ENCODE results near the gene PHLPP2. TPM values are rescaled to one million over a fixed set of nuclear protein-coding genes. Genes with fewer than 3 reads are reported as not detected.

PHLPP2 gene
- polyA plus RNA-seq, 3 donors: 0.57 to 2.5 (median 1.4) TPM

GRCh38 chr16:71610936-71611871 lies 113.3 kb downstream of the PHLPP2 start:
- H3K4me3 Mint-ChIP-seq: peak overlapping the region in 1 of 2 donors; percentile 35
- H3K79me2 ChIP-seq (ENCODE audit: insufficient read depth, low read length): no peaks in the 10 kb centered on the region
- peaks cover 0 to 4% (median 0%) of the 10 kb centered on the region in 7 donors for H3K9me3 Mint-ChIP-seq
- peak; percentile 34 to 57 (median 36) for DNase-seq
- no peaks in the 10 kb centered on the region for H3K4me1 Mint-ChIP-seq
- H3K4me3 ChIP-seq (replicated peaks in 1 of 3; ENCODE audit: low read depth in 2 of 3, low read length in 3 of 3): no peak overlapping the region
- H3K36me3 ChIP-seq (replicated peaks in 1 of 2; ENCODE audit: control insufficient read depth in 1 of 2, insufficient read depth in 2 of 2, low read length in 2 of 2): no peaks in the 10 kb centered on the region
- H3K27ac Mint-ChIP-seq: no peak overlapping the region
- intact Hi-C loops (cut with micrococcal nuclease): loop anchor here (2.0 to 5.0 kb wide), 2 partner anchors 198 to 199 kb away; no protein-coding TSS in a partner anchor
- H3K27me3 Mint-ChIP-seq (ENCODE audit: low read depth in 3 of 3): peaks cover 13 to 37% (median 17%) of the 10 kb centered on the region in 3 donors
- no peak overlapping the region for H3K9ac ChIP-seq (ENCODE audit: insufficient read depth, low read length, poor library complexity, severe bottlenecking)
- no peak overlapping the region for H3K27ac ChIP-seq (ENCODE audit: low read depth in 1 of 2, low read length in 2 of 2)
- no peaks in the 10 kb centered on the region for H4K20me1 ChIP-seq (ENCODE audit: insufficient read depth, low read length)
- no peaks in the 10 kb centered on the region for H3K36me3 Mint-ChIP-seq
- H3K4me1 ChIP-seq (ENCODE audit: control insufficient read depth in 1 of 2, insufficient read depth in 2 of 2, low read length in 2 of 2): no peaks in the 10 kb centered on the region
- 14% methylated on average over 13 of the region's 19 CpGs for WGBS (ENCODE audit: insufficient coverage)
- H3K27me3 ChIP-seq (ENCODE audit: control insufficient read depth in 2 of 2, insufficient read depth in 2 of 2, low read length in 2 of 2): peaks cover 0 to 3% of the 10 kb centered on the region in 2 donors
- H2AFZ ChIP-seq (ENCODE audit: insufficient read depth, low read depth, low read length, poor library complexity, severe bottlenecking): peak overlapping the region; percentile 21
- TF ChIP-seq CTCF (IDR thresholded peaks at IDR 0.05): peak; percentile 92
- H3K4me2 ChIP-seq (replicated peaks; ENCODE audit: extremely low read depth, low read length, poor library complexity, severe bottlenecking): no peak overlapping the region
- no peaks in the 10 kb centered on the region for H3K9me3 ChIP-seq (replicated peaks in 1 of 2; ENCODE audit: control insufficient read depth in 1 of 2, insufficient read depth in 1 of 2, low read length in 2 of 2)

- Mint-ChIP-seq H3K27ac (no peak overlapping the region), H3K4me1 (no peaks in the 10 kb centered on the region), H3K27me3 (ENCODE audit: low read depth in 3 of 3) (peaks cover 13 to 37% (median 17%) of the 10 kb centered on the region in 3 donors), H3K9me3 (peaks cover 0 to 4% (median 0%) of the 10 kb centered on the region in 7 donors), H3K36me3 (no peaks in the 10 kb centered on the region), H3K4me3 (no peak overlapping the region)
- H3K9me3 ChIP-seq (replicated peaks in 1 of 2; ENCODE audit: control insufficient read depth in 1 of 2, insufficient read depth in 1 of 2, low read length in 2 of 2): no peaks in the 10 kb centered on the region
- intact Hi-C loops (cut with micrococcal nuclease): loop anchor here (2.0 to 5.0 kb wide), 2 partner anchors 198 kb away; no protein-coding TSS in a partner anchor
- DNase-seq: no peak
- H2AFZ ChIP-seq (ENCODE audit: insufficient read depth, low read depth, low read length, poor library complexity, severe bottlenecking): no peak overlapping the region
- H3K79me2 ChIP-seq (ENCODE audit: insufficient read depth, low read length): no peaks in the 10 kb centered on the region
- WGBS (ENCODE audit: insufficient coverage): 95% methylated on average over 3 of the region's 4 CpGs
- H3K4me2 ChIP-seq (replicated peaks; ENCODE audit: extremely low read depth, low read length, poor library complexity, severe bottlenecking): no peak overlapping the region
- H4K20me1 ChIP-seq (ENCODE audit: insufficient read depth, low read length): no peaks in the 10 kb centered on the region
- peaks cover 0 to 3% of the 10 kb centered on the region in 2 donors for H3K27me3 ChIP-seq (ENCODE audit: control insufficient read depth in 2 of 2, insufficient read depth in 2 of 2, low read length in 2 of 2)
- H3K4me3 ChIP-seq (replicated peaks in 1 of 3; ENCODE audit: low read depth in 2 of 3, low read length in 3 of 3): no peak overlapping the region
- no peak overlapping the region for H3K27ac ChIP-seq (ENCODE audit: low read depth in 1 of 2, low read length in 2 of 2)
- no peak overlapping the region for H3K9ac ChIP-seq (ENCODE audit: insufficient read depth, low read length, poor library complexity, severe bottlenecking)
- no peaks in the 10 kb centered on the region for H3K36me3 ChIP-seq (replicated peaks in 1 of 2; ENCODE audit: control insufficient read depth in 1 of 2, insufficient read depth in 2 of 2, low read length in 2 of 2)
- no peaks in the 10 kb centered on the region for H3K4me1 ChIP-seq (ENCODE audit: control insufficient read depth in 1 of 2, insufficient read depth in 2 of 2, low read length in 2 of 2)
- no peak for TF ChIP-seq CTCF (IDR thresholded peaks at IDR 0.05)
Measured at GRCh38 chr16:71610447-71610846, 114.1 kb downstream of the PHLPP2 start.
